ENCODE data around the gene C12orf56.

DNA sequence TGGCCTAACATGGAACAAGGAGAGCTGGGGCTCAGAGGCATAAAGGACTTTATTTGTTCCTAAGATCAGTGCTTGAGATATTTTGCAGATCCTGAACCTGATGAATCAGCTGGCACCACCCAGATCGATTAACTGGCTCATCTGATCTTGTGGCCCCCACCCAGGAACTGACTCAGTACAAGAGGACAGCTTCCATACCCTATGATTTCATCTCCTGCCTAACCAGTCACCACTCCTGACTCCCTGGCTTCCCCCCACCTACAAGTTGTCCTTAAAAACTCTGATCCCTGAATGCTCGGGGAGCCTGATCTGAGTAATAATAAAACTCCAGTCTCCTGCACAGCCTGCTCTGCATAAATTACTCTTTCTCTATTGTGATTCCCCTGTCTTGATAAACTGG lies 5.1 kb downstream of the C12orf56 start:
- TF ChIP-seq CTCF (optimal IDR thresholded peaks at IDR 0.05 in 1 of 3, IDR thresholded peaks at IDR 0.05 in 1 of 3, conservative IDR thresholded peaks at IDR 0.05 in 1 of 3; ENCODE audit: extremely low read depth in 1 of 3, insufficient read depth in 2 of 3, low read length in 3 of 3): no peak
- no peak for TF ChIP-seq EZH2 (IDR thresholded peaks at IDR 0.05; ENCODE audit: low read length)

Data from keratinocyte (primary cell).